NCI-H2227 treated with DMSO at 0.1 percent for 48 hours (cell line): Measurements from ENCODE around the gene PGBD1.
"Not testable (repeated sequence)": the region's sequence is repeated elsewhere in the genome, so short reads cannot be mapped to it uniquely, and the experiment has no call there.

ENCODE experiments used
- DNase-seq: peaks from one replicate; lab custom pipeline; 2025; lab: John Stamatoyannopoulos, UW

The PGBD1 gene

DNA sequence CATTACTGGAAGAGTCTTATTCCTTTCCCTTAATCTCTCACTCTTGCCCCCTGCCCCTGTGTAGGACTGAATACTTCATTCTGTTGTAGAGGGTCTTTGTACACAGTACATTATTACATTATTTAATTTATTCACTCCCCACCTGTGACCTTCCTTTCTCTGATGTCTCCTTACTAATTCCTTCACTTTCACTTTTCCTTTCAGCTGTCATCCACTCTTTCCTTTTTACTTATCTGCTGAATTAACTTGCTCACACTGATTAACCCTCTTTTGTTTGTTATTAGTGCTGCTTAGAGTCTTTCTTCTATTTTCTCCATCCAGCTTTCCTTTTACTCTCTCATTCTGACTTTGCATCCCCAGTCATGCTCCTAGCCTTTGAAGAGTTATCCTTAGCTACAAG, 6.5 kb upstream of the PGBD1 start:
- no peak for DNase-seq

- DNase-seq, result no peak
These were observed 3.6 kb upstream of the PGBD1 start for GRCh38 chr6:28277746-28278145.

- DNase-seq, result no peak
These were observed 631 bp upstream of the PGBD1 start for GRCh38 chr6:28280595-28281287.

DNA sequence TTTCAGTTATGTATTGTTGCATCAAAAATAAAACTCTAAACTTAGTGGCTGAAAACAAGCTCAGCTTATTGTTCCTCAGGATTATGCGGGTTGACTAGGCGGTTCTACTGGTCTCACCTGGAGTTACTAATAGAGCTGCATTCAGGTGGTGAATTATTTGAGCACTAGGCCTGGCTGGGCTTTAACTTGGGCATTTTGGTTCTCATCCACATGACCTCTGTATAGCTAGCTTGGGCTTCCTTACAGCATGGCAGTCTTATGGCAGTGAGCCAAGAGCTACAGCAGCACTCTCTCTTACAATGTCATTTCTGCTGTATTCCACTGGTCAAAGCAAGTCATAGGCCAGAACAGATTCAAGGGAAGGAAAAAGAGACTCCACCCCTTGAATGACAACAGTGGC, 1.6 kb downstream of the PGBD1 start:
- no peak for DNase-seq

DNA sequence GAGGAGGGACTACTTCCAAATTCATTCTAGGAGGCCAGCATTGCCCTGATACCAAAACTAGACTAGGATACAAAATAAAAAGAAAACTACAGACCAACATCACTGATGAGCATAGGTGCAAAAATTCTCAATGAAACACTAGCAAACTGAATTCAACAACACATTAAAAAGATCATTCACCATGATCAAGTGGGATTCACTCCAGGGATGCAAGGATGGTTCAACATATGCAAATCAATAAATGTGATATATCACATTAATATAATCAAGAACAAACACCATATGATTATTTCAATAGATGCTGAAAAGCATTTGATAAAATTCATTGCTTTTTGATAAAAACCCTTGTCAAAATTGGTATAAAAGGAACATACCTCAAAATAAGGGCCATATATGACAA, 10.2 kb downstream of the PGBD1 start:
- no peak for DNase-seq

GRCh38 chr6:28295326-28295725, 14.0 kb downstream of the PGBD1 start:
- no peak for DNase-seq

- DNase-seq, result no peak
These were observed 15.2 kb downstream of the PGBD1 start for GRCh38 chr6:28296520-28297060.

DNA sequence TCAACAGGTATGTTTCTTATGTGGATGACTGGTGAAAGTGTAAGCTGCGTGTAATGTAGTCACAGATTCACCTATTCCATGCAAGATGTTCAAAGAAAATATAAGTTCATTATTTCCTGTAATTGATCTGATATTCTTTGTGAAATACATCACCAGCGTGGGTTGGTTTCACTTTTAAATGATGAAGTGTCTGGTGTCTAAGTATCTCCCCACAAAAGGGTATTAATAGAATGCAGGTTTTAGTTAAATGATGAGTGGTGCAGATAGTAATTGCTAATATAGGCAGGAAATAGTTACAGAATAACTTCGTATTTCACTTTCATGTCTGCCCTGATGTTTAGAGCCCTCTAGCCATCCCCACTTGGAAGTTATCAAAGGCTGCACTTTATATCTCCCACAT, 22.2 kb downstream of the PGBD1 start:
- DNase-seq, result no peak

- DNase-seq, result not testable (repeated sequence)
These were observed 25.0 kb downstream of the PGBD1 start for GRCh38 chr6:28306363-28306762.

DNA sequence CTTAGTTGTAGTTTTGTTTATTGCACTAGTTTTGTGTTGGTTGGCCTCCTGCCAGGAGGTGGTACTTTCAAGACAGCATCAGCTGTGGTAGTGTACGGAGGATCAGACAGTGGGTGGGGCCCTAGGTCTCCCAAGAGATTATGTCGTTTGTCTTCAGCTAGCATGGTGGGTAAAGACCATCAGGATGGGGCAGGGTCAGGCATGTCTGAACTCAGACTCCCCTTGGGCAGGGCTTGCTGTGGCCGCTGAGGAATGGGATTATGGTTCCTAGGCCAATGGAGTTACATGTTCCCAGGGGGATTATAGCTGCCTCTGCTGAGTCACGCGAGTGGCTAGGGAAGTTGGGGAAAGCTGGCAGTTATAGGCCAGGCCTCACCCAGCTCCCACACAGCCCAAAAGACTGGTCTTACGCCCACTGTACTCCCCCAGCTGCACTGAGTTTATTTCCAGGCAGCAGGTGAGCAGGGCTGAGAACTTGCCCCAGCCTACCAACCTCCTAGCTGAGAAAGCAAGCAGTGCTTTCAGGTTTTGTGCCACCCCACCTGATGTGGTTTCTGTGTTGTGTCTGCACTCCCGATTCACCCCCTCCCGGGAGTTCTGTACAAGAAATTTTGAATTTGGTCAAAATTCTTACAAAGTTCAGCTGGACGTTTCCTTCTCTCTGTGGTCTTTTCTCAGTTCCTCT, 29.9 kb downstream of the PGBD1 start:
- DNase-seq, result no peak

- DNase-seq, result no peak
These were observed 31.6 kb downstream of the PGBD1 start for GRCh38 chr6:28312939-28313338.

DNA sequence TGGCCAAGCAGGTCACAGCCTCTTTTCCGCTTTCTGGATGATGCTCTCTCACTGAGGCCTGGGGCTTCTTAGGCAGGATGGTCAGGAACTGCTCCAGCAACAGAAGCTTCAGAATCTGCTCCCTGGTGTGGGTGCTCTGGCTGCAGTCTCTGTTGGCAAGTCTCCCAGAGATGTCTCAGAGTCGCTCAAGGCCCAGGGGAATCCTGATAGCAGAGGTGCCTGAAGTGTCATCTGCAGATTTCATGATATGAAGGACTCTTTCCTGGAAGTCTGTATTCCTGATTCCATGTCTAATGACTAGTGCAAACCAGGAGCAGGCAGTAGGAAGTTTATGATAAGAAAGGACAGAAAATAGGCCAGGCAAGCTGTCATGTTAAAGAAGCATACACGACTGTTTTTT, 34.3 kb downstream of the PGBD1 start:
- no peak for DNase-seq

GRCh38 chr6:28317866-28318265, 36.5 kb downstream of the PGBD1 start:
- not testable (repeated sequence) for DNase-seq

DNA sequence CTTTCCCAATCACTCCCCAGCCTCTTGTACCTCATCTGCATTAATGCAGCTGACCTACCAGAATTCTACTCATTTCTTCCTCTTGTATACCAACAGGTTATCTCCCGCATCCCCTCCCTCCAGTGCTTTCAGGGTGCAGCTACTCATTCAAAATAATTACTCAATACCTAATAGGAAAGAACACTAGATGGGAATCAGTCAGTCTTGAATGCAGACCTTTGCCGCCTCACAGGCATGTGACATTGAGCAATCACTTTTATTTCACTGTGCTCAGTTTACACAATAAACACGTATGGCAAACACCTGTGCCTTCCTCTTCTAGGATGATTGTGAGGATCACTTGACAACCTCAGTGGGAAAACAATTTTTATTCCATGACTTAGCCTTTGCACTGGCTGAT, 41.3 kb downstream of the PGBD1 start:
- DNase-seq, result no peak

- DNase-seq, result no peak
These were observed 42.5 kb downstream of the PGBD1 start for GRCh38 chr6:28323813-28324424.

GRCh38 chr6:28326371-28326948, 45.1 kb downstream of the PGBD1 start:
- DNase-seq, result no peak

- no peak for DNase-seq
These were observed 48.7 kb downstream of the PGBD1 start for GRCh38 chr6:28330041-28330440.

GRCh38 chr6:28333047-28333446, 51.7 kb downstream of the PGBD1 start:
- DNase-seq, result no peak

- no peak for DNase-seq
These were observed 52.2 kb downstream of the PGBD1 start for GRCh38 chr6:28333599-28334018.

- no peak for DNase-seq
These were observed 53.1 kb downstream of the PGBD1 start for GRCh38 chr6:28334286-28335039.

GRCh38 chr6:28335040-28335563, 53.7 kb downstream of the PGBD1 start:
- no peak for DNase-seq
